ENCODE measurements around the gene CHD2.

The CHD2 gene

GRCh38 chr15:93072411-93073394, 172.6 kb downstream of the CHD2 start:
- no peak for DNase-seq

GRCh38 chr15:93073465-93073952, 173.4 kb downstream of the CHD2 start:
- DNase-seq: no peak

GRCh38 chr15:93074599-93074998, 174.5 kb downstream of the CHD2 start:
- no peak for DNase-seq

- DNase-seq: no peak
Measured at GRCh38 chr15:93076217-93076616, 176.1 kb downstream of the CHD2 start.

- no peak for DNase-seq
Measured at GRCh38 chr15:93076875-93077274, 176.8 kb downstream of the CHD2 start.
